Measurements from ENCODE around the gene GPR183.

DNA sequence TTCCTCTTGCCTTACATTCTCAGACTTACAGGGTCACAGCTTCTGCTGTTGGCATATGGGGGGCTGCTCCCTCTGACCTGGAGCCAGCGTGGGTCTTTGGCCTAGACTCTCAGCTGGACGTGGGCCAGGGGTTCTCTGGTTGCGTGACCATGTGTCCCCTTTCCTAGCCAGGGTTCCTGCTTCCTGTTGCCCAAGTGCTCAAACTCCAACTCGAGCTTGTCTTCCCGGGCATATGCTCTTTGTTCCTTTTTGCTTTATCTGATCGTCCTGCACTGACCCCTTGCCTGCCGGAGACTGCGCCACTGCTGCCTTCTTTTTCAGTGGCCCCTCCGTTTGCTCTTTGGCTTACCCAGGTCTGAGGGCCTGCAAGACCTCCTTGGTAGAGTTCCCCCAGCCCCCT lies 25.3 kb upstream of the GPR183 start:
- TF ChIP-seq, protein P1, sequence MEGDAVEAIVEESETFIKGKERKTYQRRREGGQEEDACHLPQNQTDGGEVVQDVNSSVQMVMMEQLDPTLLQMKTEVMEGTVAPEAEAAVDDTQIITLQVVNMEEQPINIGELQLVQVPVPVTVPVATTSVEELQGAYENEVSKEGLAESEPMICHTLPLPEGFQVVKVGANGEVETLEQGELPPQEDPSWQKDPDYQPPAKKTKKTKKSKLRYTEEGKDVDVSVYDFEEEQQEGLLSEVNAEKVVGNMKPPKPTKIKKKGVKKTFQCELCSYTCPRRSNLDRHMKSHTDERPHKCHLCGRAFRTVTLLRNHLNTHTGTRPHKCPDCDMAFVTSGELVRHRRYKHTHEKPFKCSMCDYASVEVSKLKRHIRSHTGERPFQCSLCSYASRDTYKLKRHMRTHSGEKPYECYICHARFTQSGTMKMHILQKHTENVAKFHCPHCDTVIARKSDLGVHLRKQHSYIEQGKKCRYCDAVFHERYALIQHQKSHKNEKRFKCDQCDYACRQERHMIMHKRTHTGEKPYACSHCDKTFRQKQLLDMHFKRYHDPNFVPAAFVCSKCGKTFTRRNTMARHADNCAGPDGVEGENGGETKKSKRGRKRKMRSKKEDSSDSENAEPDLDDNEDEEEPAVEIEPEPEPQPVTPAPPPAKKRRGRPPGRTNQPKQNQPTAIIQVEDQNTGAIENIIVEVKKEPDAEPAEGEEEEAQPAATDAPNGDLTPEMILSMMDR (IDR thresholded peaks at IDR 0.05; ENCODE audit: insufficient read depth, low read depth, low read length) = no peak
- no peak for TF ChIP-seq EZH2 (IDR thresholded peaks at IDR 0.05; ENCODE audit: insufficient read depth, low read length)
